Measurements from ENCODE around the gene CDH13.
A peak's percentile ranks its signal among the peaks of the same experiment; 100 is the strongest.

CDH13 gene

GRCh38 chr16:82646504-82646903 is 19.7 kb downstream of the CDH13 start:
- Mint-ChIP-seq H3K9me3 (peaks cover 6% of the 10 kb centered on the region), H3K27me3 (no peaks in the 10 kb centered on the region), H3K36me3 (ENCODE audit: insufficient read depth) (peaks cover 3% of the 10 kb centered on the region), H3K4me1 (peaks cover 44% of the 10 kb centered on the region), H3K4me3 (no peak overlapping the region), H3K27ac (ENCODE audit: low read depth) (no peak overlapping the region)
- ATAC-seq (replicated peaks; ENCODE audit: extremely low read depth, poor library complexity, severe bottlenecking) (no peak), DNase-seq (ENCODE audit: low spot score in 2 of 2) (no peak)

DNA sequence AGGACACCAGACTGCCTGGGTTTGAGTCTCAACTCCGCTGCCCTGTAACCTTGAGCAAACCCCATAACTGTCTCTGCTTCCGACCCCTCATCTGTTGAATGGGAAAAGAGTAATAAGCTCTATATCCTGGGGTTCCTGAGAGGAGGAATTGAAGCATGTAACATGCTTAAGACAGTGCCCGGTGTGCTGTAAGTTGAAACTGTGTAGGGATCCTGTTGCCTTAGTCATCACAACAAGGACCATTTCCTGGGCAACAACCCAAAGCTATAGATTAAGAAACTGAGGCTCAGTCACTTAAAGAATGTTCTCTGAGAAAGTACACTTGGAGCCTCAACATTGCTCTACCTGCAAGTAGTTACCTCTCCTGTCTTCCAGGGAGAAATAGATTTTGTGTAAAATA is 23.0 kb downstream of the CDH13 start:
- Mint-ChIP-seq H3K4me3 (no peak overlapping the region), H3K4me1 (peaks cover 65% of the 10 kb centered on the region), H3K36me3 (ENCODE audit: insufficient read depth) (peaks cover 5% of the 10 kb centered on the region), H3K9me3 (peaks cover 6% of the 10 kb centered on the region), H3K27me3 (no peaks in the 10 kb centered on the region), H3K27ac (ENCODE audit: low read depth) (no peak overlapping the region)
- DNase-seq (ENCODE audit: low spot score in 2 of 2) (no peak), ATAC-seq (replicated peaks; ENCODE audit: extremely low read depth, poor library complexity, severe bottlenecking) (no peak)

DNA sequence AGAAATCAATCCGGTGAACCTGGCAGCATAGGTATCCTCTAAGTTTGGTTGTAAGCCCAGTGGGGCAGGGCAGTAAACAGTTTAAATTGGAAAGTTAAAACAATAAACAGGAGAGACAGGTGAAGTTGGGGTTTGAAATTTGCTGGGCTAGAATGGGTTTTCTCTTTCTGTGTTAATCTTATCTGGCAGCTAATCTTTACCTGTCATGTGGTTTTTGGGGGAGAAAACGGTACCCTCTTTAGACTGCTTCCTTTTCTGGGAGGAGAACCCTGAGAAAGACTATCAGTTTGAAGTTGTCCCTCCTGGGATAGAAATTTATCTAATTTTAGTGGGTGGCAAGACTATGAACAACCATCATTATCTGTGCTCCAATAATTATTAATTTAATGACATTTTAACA is 24.0 kb downstream of the CDH13 start:
- Mint-ChIP-seq H3K36me3 (ENCODE audit: insufficient read depth) (peaks cover 8% of the 10 kb centered on the region), H3K27ac (ENCODE audit: low read depth) (peak overlapping the region; percentile 97), H3K4me1 (peaks cover 73% of the 10 kb centered on the region), H3K9me3 (peaks cover 6% of the 10 kb centered on the region), H3K4me3 (peak overlapping the region; percentile 46), H3K27me3 (no peaks in the 10 kb centered on the region)
- no peak for DNase-seq (ENCODE audit: low spot score in 2 of 2)
- no peak for ATAC-seq (replicated peaks; ENCODE audit: extremely low read depth, poor library complexity, severe bottlenecking)

GRCh38 chr16:82651921-82652601 is 25.3 kb downstream of the CDH13 start:
- no peaks in the 10 kb centered on the region for H3K27me3 Mint-ChIP-seq
- H3K4me1 Mint-ChIP-seq, result peaks cover 80% of the 10 kb centered on the region
- DNase-seq (ENCODE audit: low spot score in 2 of 2) (peak in 1 of 2 donors; percentile 20), ATAC-seq (replicated peaks; ENCODE audit: extremely low read depth, poor library complexity, severe bottlenecking) (peak; percentile 26)
- peak overlapping the region; percentile 31 for H3K4me3 Mint-ChIP-seq
- peaks cover 6% of the 10 kb centered on the region for H3K9me3 Mint-ChIP-seq
- peaks cover 8% of the 10 kb centered on the region for H3K36me3 Mint-ChIP-seq (ENCODE audit: insufficient read depth)
- H3K27ac Mint-ChIP-seq (ENCODE audit: low read depth), result peak overlapping the region; percentile 97

- peaks cover 80% of the 10 kb centered on the region for H3K4me1 Mint-ChIP-seq
- peak overlapping the region; percentile 97 for H3K27ac Mint-ChIP-seq (ENCODE audit: low read depth)
- DNase-seq (ENCODE audit: low spot score in 2 of 2) (no peak), ATAC-seq (replicated peaks; ENCODE audit: extremely low read depth, poor library complexity, severe bottlenecking) (no peak)
- H3K9me3 Mint-ChIP-seq, result peaks cover 6% of the 10 kb centered on the region
- H3K4me3 Mint-ChIP-seq, result no peak overlapping the region
- peaks cover 8% of the 10 kb centered on the region for H3K36me3 Mint-ChIP-seq (ENCODE audit: insufficient read depth)
- H3K27me3 Mint-ChIP-seq, result no peaks in the 10 kb centered on the region
These were observed 26.1 kb downstream of the CDH13 start for GRCh38 chr16:82652826-82653225.

DNA sequence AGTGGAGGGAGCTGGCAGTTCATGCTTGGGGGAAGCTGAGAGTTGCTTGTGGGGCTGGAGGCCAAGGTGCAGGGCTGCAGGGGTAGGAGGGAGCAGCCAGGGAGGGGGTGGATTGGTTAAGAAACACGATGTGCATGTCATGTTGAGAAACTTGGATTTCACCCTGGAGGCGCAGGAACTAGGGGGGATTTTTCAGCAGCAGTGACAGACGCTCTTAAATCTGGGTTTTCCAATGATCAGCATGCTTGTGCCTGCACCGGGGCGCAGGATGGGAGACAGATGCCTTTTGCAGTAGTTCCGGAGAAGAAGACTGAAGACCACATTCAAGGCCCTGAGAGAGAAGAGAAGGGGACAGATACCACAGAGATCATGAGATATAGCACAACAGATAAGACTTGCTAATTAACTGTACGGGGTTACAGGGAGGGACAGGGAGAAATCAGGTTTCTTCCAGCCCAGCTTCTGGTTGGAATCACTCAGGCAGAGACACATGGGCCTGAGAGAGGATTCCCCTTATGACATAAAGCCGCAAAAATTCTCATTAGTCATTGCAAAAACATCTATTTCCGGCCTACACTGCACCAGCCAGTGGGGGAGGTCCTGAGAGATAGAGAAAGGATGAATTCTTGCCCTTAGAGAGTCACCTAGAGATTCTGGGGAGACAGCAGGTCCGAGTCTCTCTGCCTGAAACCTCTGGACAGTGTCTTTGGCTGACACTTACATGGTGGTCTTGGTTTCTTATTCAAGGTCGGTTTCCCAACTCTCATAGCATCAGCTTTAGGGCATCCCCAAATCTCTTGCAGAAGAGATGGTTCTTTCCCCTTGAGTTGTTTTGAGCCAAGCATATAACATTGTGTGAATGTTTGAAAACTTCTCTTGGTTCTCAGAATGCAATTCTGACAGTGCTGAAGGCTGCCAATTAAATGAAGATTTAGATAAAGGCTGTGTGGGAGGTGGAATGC is 27.1 kb downstream of the CDH13 start:
- peaks cover 85% of the 10 kb centered on the region for H3K4me1 Mint-ChIP-seq
- ATAC-seq (replicated peaks; ENCODE audit: extremely low read depth, poor library complexity, severe bottlenecking), result peak; percentile 61

GRCh38 chr16:82655072-82655714 is 28.4 kb downstream of the CDH13 start:
- ATAC-seq (replicated peaks; ENCODE audit: extremely low read depth, poor library complexity, severe bottlenecking) (peak; percentile 83), DNase-seq (ENCODE audit: low spot score in 2 of 2) (peak; percentile 46 to 82)
- Mint-ChIP-seq H3K27ac (ENCODE audit: low read depth) (peak overlapping the region; percentile 97), H3K4me3 (peak overlapping the region; percentile 35), H3K27me3 (no peaks in the 10 kb centered on the region), H3K36me3 (ENCODE audit: insufficient read depth) (peaks cover 5% of the 10 kb centered on the region), H3K4me1 (peaks cover 84% of the 10 kb centered on the region), H3K9me3 (no peaks in the 10 kb centered on the region)

More for the DNA sequence above, 27.1 kb downstream of the CDH13 start:
- Mint-ChIP-seq H3K27me3 (no peaks in the 10 kb centered on the region), H3K4me3 (peak overlapping the region; percentile 59), H3K9me3 (peaks cover 6% of the 10 kb centered on the region), H3K36me3 (ENCODE audit: insufficient read depth) (peaks cover 8% of the 10 kb centered on the region), H3K27ac (ENCODE audit: low read depth) (peak overlapping the region; percentile 97)
- peak; percentile 17 to 40 for DNase-seq (ENCODE audit: low spot score in 2 of 2)

DNA sequence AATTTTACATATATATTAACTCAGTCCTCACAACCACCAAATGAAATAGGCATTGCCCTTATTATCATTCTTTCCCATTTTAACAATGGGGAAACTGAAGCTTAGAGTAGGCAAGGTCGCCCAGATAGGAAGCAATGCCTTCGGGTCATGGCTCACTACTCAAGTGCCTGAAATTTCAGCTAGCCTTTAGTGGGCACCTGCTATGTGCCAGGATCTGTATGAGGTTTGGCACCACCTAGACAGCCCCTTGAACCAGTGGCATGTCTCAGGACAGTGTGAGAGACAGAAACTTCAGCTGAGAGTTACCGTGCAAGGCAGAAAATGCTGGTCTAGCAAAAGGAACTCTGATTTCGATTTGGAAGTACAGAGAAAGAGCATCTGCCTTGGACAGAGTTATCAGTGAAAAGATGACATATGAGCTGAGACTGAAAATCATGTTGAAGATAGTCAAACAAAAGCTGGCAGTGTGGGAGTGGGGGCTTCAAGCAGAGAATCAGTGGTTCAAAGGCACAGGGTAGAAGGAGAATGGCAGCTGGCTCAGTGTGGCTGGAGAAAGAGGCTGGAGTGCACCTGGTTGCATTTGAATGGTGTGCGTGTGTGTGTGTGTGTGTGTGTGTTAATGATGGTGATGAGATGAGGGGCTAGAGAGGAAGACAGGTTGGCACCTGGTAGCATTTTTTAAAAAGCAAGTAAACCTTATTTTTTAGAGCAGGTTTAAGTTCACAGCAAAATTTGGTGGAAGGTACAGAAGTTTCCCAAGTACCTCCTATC is 29.1 kb downstream of the CDH13 start:
- ATAC-seq (replicated peaks; ENCODE audit: extremely low read depth, poor library complexity, severe bottlenecking), result peak; percentile 4
- Mint-ChIP-seq H3K9me3 (no peaks in the 10 kb centered on the region), H3K4me1 (peaks cover 81% of the 10 kb centered on the region), H3K36me3 (ENCODE audit: insufficient read depth) (peaks cover 5% of the 10 kb centered on the region), H3K27ac (ENCODE audit: low read depth) (peak overlapping the region; percentile 97), H3K27me3 (no peaks in the 10 kb centered on the region), H3K4me3 (peak overlapping the region; percentile 56)
- no peak for DNase-seq (ENCODE audit: low spot score in 2 of 2)

GRCh38 chr16:82657239-82657638 is 30.5 kb downstream of the CDH13 start:
- H3K36me3 Mint-ChIP-seq (ENCODE audit: insufficient read depth), result peaks cover 5% of the 10 kb centered on the region
- H3K27me3 Mint-ChIP-seq, result no peaks in the 10 kb centered on the region
- no peaks in the 10 kb centered on the region for H3K9me3 Mint-ChIP-seq
- H3K27ac Mint-ChIP-seq (ENCODE audit: low read depth), result peak overlapping the region; percentile 97
- H3K4me1 Mint-ChIP-seq, result peaks cover 68% of the 10 kb centered on the region
- no peak for DNase-seq (ENCODE audit: low spot score in 2 of 2)
- no peak for ATAC-seq (replicated peaks; ENCODE audit: extremely low read depth, poor library complexity, severe bottlenecking)
- no peak overlapping the region for H3K4me3 Mint-ChIP-seq

- DNase-seq (ENCODE audit: low spot score in 2 of 2), result no peak
- H3K36me3 Mint-ChIP-seq (ENCODE audit: insufficient read depth), result peaks cover 5% of the 10 kb centered on the region
- no peak for ATAC-seq (replicated peaks; ENCODE audit: extremely low read depth, poor library complexity, severe bottlenecking)
- H3K4me3 Mint-ChIP-seq, result peak overlapping the region; percentile 25
- no peaks in the 10 kb centered on the region for H3K27me3 Mint-ChIP-seq
- H3K9me3 Mint-ChIP-seq, result no peaks in the 10 kb centered on the region
- H3K27ac Mint-ChIP-seq (ENCODE audit: low read depth), result peak overlapping the region; percentile 97
- peaks cover 66% of the 10 kb centered on the region for H3K4me1 Mint-ChIP-seq
These were observed 31.0 kb downstream of the CDH13 start for GRCh38 chr16:82657786-82658185.

- no peak overlapping the region for H3K27ac Mint-ChIP-seq (ENCODE audit: low read depth)
- peaks cover 3% of the 10 kb centered on the region for H3K36me3 Mint-ChIP-seq (ENCODE audit: insufficient read depth)
- no peaks in the 10 kb centered on the region for H3K27me3 Mint-ChIP-seq
- H3K4me3 Mint-ChIP-seq, result peak overlapping the region; percentile 25
- peaks cover 58% of the 10 kb centered on the region for H3K4me1 Mint-ChIP-seq
- ATAC-seq (replicated peaks; ENCODE audit: extremely low read depth, poor library complexity, severe bottlenecking), result no peak
- no peak for DNase-seq (ENCODE audit: low spot score in 2 of 2)
- no peaks in the 10 kb centered on the region for H3K9me3 Mint-ChIP-seq
These were observed 32.0 kb downstream of the CDH13 start for GRCh38 chr16:82658796-82659195.
